Testis (tissue), 3 donors: ENCODE measurements around the gene BMP7. TPM values are rescaled to one million over a fixed set of nuclear protein-coding genes. Genes with fewer than 3 reads are reported as not detected.

Experiments used
- DNase-seq: peaks from one replicate; pipeline ENCODE4 v3.0.0-alpha.2; 2019
- H3K27ac ChIP-seq, 2 donors: fragments of 200-600 bp; sonication (generic); one replicate each; pipeline ENCODE4 v1.5.1; 2019
- H3K27me3 ChIP-seq: fragments of 200-600 bp; sonication (generic); one replicate; pipeline ENCODE4 v1.5.1; 2019
- H3K36me3 ChIP-seq: fragments of 200-600 bp; sonication (generic); one replicate; pipeline ENCODE4 v1.5.1; 2017; ENCODE audit warnings: low read depth; ENCODE audit errors: missing control alignments
- H3K4me1 ChIP-seq: fragments of 200-600 bp; sonication (generic); one replicate; pipeline ENCODE4 v1.5.1; 2019
- H3K4me3 ChIP-seq, 2 donors: fragments of 200-600 bp; sonication (generic); one replicate each; pipeline ENCODE4 v1.5.1; 2017 to 2019
- H3K9me3 ChIP-seq: fragments of 200-600 bp; sonication (generic); one replicate; pipeline ENCODE4 v1.5.1; 2017
- POLR2A ChIP-seq: fragments of 450-650 bp; IDR thresholded peaks from one replicate; pipeline ENCODE4 v1.6.1; 2017; ENCODE audit warnings: antibody characterized with exemption, mild to moderate bottlenecking, moderate library complexity
- WGBS, 2 donors: methylation state at CpG; one replicate each; pipeline ENCODE4 v1.1.5; 2018; 5-methylcytosine and 5-hydroxymethylcytosine counted together
- intact Hi-C: fragments of 100-400 bp; cut with DNase I; formaldehyde crosslinking; loops from one replicate; pipeline ENCODE4 v1.15.1; 2023; ENCODE audit warnings: low total_unique reads
- polyA plus RNA-seq: library from polyadenylated mRNA; stranded (reverse); fragments of 350-450 nt; fragmentation: Illumina TruSeq; extraction: RNeasy Lipid Tissue Mini Kit (QIAGEN cat#74804); gene quantifications from one replicate; pipeline ENCODE4 v1.2.3, GENCODE V29; 2014; ENCODE audit warnings: low read depth, low replicate concordance; ENCODE audit not compliant: insufficient read depth
- total RNA-seq, 2 donors: library from RNA; depleted of rRNA; stranded (reverse); fragments of >200 nt; gene quantifications; one replicate each; pipeline ENCODE4 v1.2.3, GENCODE V29; 2016
- TF ChIP-seq, protein P1 (sequence below), 3 experiments: fragments of 450-650 bp in 2 of 3; fragments of 200-600 bp in 1 of 3; sonication (generic) in 1 of 3; IDR thresholded peaks; one replicate each; pipeline ENCODE4 v1.5.1; 2016 to 2019; ENCODE audit warnings: antibody characterized with exemption in 3 of 3, mild to moderate bottlenecking in 2 of 3, moderate library complexity in 1 of 3

BMP7 gene
- total and polyA plus RNA-seq, 3 donors from 2014 or later = 2.4 to 7.1 (median 3.3) TPM

DNA sequence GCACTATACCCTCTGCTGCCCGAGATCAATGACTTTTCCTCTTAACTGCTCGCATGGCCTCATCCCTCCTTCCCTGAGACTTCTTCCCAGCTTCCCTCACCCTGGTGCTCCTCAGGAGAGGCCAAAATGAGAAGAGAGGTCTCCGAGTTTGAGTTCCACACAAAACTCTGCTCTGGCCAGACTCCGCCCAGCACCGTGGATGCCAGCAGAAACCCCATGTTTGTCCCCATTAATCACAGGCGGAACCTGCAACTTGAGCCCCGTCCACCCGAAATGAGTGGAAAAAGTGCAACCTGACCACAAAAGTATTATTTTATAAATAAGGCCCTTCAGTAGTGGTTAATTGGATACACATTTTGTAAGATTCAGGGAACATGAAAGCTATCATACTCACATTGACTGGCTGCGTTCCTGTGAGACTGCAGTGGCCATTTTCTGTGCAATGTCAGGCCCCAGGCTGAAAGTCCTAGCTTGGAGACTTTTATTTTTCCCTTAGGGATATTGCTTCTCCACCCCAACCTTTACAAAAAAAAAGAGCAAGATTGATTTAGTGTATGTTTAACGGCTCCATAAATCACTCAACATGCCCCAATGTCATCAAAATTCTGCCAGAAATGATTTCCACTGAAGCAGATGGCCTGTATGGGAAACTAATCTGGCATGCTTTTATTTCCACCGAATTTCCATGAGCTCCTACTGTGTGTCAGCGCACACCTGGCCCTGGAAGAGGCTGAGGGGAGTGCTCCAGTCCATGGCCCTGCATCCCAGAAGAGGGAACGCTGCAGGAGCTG, 134.6 kb downstream of the BMP7 start:
- Histone ChIP-seq H3K9me3 (no peaks in the 10 kb centered on the region), H3K4me1 (peaks cover 4% of the 10 kb centered on the region), H3K4me3 (no peak overlapping the region), H3K27ac (no peak overlapping the region), H3K36me3 (no peaks in the 10 kb centered on the region), H3K27me3 (no peaks in the 10 kb centered on the region)
- DNase-seq = no peak
- WGBS, 2 donors = 85 to 89% methylated on average over 13 of the region's 13 CpGs
- intact Hi-C loops = no loop called here
- TF ChIP-seq, protein P1, sequence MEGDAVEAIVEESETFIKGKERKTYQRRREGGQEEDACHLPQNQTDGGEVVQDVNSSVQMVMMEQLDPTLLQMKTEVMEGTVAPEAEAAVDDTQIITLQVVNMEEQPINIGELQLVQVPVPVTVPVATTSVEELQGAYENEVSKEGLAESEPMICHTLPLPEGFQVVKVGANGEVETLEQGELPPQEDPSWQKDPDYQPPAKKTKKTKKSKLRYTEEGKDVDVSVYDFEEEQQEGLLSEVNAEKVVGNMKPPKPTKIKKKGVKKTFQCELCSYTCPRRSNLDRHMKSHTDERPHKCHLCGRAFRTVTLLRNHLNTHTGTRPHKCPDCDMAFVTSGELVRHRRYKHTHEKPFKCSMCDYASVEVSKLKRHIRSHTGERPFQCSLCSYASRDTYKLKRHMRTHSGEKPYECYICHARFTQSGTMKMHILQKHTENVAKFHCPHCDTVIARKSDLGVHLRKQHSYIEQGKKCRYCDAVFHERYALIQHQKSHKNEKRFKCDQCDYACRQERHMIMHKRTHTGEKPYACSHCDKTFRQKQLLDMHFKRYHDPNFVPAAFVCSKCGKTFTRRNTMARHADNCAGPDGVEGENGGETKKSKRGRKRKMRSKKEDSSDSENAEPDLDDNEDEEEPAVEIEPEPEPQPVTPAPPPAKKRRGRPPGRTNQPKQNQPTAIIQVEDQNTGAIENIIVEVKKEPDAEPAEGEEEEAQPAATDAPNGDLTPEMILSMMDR (IDR thresholded peaks at IDR 0.05) = no peak
- TF ChIP-seq POLR2A = no peak

- 89% methylated on average over 10 of the region's 10 CpGs for WGBS, 2 donors
- Histone ChIP-seq H3K27ac (no peak overlapping the region), H3K4me3 (no peak overlapping the region), H3K27me3 (no peaks in the 10 kb centered on the region), H3K4me1 (peaks cover 9% of the 10 kb centered on the region), H3K36me3 (no peaks in the 10 kb centered on the region), H3K9me3 (no peaks in the 10 kb centered on the region)
- intact Hi-C loops = no loop called here
- DNase-seq = no peak
- no peak for TF ChIP-seq POLR2A
- TF ChIP-seq, protein P1 (IDR thresholded peaks at IDR 0.05) = no peak
These were observed 135.4 kb downstream of the BMP7 start for GRCh38 chr20:57131077-57131476.

GRCh38 chr20:57130160-57130772, 136.2 kb downstream of the BMP7 start:
- H3K27me3 ChIP-seq = no peaks in the 10 kb centered on the region
- H3K4me3 ChIP-seq = no peak overlapping the region
- 86% methylated on average over 9 to 13 of the region's 13 CpGs for WGBS, 2 donors
- no peaks in the 10 kb centered on the region for H3K36me3 ChIP-seq
- intact Hi-C loops = no loop called here
- TF ChIP-seq, protein P1 (IDR thresholded peaks at IDR 0.05) = no peak
- TF ChIP-seq POLR2A = no peak
- no peaks in the 10 kb centered on the region for H3K9me3 ChIP-seq
- no peak overlapping the region for H3K27ac ChIP-seq
- no peak for DNase-seq
- H3K4me1 ChIP-seq = peaks cover 10% of the 10 kb centered on the region

DNA sequence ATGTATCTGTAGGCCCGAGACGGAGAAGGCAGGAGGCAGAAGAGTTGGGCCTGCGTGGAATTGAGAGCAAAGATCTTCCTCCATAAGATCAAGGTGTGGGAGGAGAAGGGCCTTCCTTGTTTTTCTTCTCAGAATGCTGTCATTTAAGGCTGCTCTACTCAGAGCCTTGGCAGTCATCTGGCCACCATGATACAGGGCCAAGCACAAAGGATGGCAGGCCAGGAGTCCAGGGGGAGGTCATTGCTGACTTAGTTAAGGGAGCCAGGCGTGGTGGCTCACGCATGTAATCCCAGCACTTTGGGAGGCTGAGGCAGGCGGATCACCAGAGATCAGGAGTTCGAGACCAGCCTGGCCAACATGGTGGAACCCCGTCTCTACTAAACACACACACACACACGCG, 137.1 kb downstream of the BMP7 start:
- no peak overlapping the region for H3K4me3 ChIP-seq
- no peaks in the 10 kb centered on the region for H3K27me3 ChIP-seq

More for the DNA sequence above, 137.1 kb downstream of the BMP7 start:
- intact Hi-C loops = no loop called here
- no peak for DNase-seq
- no peak overlapping the region for H3K27ac ChIP-seq
- 86 to 93% methylated on average over 5 to 10 of the region's 10 CpGs for WGBS, 2 donors
- TF ChIP-seq, protein P1 (IDR thresholded peaks at IDR 0.05) = no peak
- TF ChIP-seq POLR2A = no peak
- no peaks in the 10 kb centered on the region for H3K36me3 ChIP-seq
- no peaks in the 10 kb centered on the region for H3K9me3 ChIP-seq
- peaks cover 10% of the 10 kb centered on the region for H3K4me1 ChIP-seq
